RKO (cell line): ENCODE results near the gene UTP4.
A peak's percentile ranks its signal among the peaks of the same experiment; 100 is the strongest.
"Not testable (repeated sequence)": the region's sequence is repeated elsewhere in the genome, so short reads cannot be mapped to it uniquely, and the experiment has no call there.

Experiments used
- DNase-seq: peaks from one replicate; pipeline ENCODE4 v3.0.0-alpha.2; 2016; ENCODE audit warnings: low spot score

Gene UTP4

DNA sequence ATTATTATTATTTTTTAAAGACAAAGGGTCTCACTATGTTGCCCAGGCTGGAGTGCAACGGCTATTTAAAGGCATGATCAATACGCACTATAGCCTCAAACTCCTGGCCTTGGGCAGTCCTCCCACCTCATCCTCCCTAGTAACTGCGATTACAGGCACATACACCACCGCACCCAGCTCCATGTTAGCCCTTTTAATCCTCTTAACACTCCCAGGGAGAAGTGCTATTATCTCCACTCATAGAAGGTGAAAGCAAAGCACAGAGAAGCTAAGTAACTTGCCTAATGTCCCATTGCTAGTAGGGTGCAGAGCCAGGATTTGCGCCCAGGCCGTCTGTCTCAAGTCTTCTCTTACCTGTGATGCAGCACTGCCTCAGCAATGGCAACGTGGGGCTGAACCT lies 22.0 kb upstream of the UTP4 start:
- DNase-seq, result no peak

DNA sequence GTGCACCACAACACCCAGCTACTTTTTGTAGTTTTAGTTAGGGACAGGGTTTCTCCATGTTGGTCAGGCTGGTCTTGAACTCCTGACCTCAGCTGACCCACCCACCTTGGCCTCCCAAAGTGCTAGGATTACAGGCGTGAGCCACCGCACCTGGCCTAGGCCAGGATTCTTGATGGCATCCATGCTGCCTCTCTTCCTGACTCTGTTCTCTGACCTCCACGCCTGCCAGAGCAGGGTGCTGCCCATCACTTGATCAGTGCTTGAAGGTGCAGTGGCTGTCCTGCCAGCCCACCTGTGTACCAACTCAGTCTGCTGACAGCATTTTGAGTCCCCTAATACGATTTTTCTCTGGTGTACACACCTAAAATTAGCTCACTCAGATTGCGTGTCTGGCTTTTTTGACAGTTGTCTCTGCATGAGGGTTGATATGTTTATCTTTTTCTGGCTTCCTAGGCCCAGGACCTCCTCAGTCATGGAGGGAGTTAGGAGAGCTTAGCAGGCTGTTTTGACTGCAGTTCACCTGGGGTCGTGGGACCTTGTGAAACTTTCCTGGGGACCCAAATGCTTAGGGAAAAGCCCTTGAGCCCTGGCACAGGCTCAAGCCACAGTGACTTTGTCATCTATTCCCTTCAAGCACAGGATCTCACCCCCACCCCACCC lies 21.1 kb upstream of the UTP4 start:
- no peak for DNase-seq

DNA sequence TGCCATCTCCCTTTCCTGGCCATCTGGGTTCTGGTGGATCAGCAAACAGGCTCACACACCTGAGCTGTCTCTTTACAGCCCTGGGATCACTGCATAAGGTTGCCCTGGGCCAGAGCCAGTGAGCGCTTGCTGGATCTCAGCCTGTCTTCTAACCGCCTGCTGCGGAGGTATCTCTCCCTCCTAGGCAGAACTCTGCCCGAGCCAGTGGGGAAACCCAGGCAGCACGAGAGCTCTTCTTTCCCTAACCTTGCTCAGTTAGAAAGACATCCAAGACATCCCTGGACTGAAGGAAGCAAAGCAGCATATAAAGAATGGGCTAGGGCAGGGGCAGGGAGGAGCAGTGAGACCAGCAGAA lies 20.6 kb upstream of the UTP4 start:
- no peak for DNase-seq

DNA sequence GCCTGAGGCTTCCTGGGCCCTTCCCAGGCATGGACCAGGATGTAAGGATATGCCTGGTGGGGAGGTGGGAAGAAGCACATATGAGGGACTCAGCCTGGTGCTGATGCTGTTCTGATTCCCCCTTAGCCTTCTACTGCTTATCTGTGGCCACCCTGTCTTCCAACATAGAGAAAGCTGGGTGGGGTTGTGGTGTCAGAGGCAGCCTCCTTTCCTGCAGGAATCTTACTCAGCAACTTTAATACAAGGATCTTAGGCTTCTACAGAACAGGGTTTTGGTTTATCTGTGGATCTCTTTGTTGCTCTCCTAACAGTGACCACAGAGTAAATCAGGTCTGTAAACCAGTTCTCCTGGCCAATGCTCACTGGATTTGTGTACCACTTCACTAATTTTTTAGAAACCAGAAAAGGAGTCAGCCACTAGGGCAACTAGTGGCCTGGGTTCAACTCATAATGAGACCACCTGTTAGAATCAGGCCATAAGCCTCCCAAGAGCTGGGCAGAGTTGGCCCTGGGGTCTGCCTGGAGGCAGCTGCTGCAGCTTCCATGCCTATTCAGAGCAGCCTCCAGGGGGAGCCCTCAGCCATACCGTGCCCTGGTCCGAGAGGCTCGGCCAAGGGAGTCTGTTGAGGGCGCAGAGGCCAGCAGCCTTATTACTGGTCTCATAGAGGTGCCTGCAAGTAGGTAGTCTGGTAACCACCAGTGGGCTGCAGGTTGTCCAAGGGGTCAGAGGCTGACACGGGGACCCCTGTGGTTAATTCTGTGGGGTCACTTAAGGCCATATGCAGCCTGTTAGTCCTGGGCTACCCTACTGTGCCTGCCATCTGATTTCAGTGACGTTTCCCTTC lies 19.9 kb upstream of the UTP4 start:
- peak; percentile 66 for DNase-seq

DNA sequence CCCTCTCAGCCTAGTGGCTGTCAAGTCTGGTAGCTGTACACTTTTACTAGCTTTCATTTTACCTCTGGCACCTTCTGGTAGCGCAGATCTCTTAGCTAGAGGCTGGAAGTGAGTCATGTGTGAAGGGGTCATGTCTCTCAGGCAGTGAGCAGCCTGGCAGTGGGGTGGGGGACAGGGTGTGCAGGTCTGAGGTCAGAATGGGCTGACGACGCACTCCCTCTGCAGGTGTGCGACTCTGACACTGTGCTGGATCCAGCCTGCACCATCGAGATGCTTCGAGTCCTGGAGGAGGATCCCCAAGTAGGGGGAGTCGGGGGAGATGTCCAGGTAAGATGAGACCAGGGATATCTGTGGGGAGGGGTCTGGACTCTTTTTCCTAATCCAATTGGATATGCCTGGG lies 19.2 kb upstream of the UTP4 start:
- no peak for DNase-seq

DNA sequence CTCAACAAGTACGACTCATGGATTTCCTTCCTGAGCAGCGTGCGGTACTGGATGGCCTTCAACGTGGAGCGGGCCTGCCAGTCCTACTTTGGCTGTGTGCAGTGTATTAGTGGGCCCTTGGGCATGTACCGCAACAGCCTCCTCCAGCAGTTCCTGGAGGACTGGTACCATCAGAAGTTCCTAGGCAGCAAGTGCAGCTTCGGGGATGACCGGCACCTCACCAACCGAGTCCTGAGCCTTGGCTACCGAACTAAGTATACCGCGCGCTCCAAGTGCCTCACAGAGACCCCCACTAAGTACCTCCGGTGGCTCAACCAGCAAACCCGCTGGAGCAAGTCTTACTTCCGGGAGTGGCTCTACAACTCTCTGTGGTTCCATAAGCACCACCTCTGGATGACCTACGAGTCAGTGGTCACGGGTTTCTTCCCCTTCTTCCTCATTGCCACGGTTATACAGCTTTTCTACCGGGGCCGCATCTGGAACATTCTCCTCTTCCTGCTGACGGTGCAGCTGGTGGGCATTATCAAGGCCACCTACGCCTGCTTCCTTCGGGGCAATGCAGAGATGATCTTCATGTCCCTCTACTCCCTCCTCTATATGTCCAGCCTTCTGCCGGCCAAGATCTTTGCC lies 18.0 kb upstream of the UTP4 start:
- no peak for DNase-seq

DNA sequence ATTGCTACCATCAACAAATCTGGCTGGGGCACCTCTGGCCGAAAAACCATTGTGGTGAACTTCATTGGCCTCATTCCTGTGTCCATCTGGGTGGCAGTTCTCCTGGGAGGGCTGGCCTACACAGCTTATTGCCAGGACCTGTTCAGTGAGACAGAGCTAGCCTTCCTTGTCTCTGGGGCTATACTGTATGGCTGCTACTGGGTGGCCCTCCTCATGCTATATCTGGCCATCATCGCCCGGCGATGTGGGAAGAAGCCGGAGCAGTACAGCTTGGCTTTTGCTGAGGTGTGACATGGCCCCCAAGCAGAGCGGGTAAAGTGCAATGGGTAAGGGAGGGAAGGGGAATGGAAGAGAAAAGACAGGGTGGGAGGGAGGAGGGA lies 17.5 kb upstream of the UTP4 start:
- DNase-seq, result no peak

DNA sequence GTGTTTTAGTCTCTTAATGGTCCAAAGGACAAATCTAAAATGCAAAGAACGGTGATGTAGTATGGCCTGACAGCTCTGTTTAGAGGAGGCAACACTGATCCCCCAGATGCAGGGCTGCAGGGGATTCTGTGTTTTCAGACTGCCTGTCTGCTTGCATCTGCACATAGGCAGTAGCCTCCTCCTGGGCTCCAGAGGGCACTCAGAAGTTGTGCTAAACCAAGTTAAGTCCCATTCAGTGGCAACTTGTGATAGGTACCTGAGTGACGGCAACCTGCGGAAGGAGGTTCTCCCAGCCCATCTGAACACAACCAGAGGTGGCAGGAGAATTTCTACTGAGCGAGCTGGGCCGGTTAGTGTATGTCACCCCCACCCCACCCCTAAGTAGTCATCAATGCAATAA lies 17.1 kb upstream of the UTP4 start:
- no peak for DNase-seq

DNA sequence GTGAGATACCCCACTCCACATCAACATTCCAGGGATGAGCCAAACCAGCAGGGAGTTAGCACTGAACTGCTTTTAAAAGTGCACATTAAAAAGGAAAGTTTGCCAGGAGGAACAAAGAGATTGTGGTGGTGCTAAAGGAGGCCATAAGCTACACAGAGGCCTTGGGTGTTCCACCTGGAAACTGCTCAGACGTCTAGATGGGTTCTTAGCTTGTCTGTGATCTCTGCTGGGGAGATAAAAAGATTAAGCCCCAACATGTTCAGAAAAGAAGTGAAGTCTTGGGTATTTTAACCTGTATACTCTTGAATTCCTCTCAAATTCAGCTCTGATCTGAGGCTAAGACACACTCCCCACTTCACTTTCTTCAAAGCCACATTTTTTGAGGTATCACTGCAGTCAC lies 16.6 kb upstream of the UTP4 start:
- DNase-seq, result no peak

DNA sequence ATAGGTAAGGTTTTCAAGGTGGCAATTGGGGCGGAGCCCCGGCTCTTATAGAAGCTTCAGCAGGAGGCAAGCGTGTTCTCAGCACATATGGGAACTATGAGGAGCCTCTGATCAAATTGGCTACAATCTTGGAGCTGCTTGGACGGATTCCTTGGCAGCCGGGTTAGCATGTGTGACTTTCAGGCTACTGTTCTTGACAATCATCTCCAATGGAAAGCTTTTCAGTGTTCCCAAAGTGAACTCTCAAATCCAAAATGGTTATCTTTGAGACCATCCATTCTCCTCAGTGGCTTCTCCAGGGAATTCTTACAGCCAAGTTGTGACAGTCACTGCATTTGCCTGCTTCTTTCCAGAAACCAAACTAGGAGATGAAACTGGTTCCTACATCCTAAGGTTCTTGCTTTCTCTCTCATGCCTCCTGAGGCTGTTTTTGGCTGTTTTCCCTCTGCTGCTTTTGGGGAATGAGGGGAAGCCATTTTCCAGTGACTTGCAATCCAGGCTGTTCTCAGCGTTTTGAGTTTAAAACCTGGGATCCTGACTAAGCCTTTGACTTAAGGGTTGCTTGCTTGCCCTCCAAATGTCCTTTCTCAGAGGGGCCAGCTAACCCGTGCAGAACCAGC lies 16.1 kb upstream of the UTP4 start:
- DNase-seq, result no peak

DNA sequence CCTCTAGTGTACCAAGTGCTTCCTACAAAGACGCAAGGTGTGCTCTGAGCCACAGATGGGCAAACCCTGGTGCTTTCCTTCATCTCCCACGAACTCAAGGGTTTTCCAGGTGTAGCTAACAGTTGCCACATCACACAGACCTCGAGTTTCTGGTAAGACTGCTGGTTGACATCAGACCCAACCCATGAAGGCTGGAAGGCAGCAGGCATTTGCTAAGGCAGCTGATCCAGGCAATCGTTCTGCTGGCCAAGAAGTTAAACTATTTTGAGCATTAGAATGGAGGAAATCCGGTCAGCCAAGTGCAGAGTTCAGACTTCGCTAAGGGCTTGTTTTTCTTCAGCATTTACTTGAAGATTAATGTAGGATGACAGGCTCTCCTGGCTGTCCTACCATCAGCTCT lies 15.5 kb upstream of the UTP4 start:
- no peak for DNase-seq

DNA sequence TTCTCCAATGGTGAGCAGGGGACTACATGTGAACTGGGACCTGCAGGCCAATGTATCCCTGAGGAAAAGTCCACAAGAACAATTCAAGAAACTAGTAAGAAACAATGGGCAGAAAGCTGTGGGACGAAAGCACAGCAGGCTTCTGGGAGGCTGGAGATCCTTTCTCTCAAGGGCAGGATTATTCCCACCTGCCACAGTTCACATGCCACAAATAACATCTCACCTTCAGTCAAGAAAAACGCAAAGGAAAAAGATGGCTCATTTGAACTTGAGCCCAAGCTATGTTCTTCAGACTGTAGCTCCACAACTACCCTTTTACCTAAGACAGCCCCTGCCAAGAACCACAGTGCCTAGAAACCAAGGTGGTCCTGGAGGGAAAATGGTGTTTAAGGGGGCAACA lies 14.0 kb upstream of the UTP4 start:
- no peak for DNase-seq

DNA sequence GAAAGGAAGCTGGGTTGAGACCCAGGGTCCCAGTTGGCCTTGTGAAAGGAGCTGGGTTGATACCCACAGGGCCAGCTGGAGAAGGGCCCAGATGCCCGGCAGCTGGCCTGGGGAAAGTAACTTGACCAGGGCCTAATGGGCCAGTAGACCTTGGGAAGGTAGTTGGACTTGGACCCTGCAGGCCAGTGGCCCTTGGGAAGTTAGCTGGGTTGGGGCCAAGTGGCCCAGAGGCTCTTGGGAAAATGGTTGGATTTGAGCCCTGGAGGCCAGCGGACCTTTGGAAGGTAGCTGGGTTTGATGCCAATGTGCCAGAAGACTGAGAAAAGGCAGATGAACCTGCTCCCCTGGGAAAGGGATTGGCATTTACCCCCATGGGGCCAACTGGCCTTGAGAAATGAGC lies 13.5 kb upstream of the UTP4 start:
- DNase-seq, result no peak

DNA sequence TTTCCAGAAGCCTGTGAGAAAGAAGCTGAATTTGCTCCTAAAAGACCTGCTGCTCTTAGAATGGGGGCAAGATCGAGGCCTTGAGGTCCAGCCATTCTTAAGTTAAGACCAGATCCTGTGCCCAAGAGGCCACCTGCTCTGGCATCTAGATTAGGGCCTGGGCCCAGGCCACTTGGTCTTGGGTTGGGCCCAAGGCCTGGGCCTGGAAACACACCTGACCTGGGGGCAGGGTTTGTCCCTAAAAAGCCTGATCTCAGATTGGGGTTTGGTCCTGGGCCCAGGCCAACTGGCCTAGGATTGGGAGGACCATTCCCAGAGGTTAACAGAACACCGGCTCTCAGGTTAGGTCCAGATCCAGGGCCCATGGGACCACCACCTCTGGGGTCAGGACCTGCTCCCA lies 12.9 kb upstream of the UTP4 start:
- DNase-seq, result no peak

DNA sequence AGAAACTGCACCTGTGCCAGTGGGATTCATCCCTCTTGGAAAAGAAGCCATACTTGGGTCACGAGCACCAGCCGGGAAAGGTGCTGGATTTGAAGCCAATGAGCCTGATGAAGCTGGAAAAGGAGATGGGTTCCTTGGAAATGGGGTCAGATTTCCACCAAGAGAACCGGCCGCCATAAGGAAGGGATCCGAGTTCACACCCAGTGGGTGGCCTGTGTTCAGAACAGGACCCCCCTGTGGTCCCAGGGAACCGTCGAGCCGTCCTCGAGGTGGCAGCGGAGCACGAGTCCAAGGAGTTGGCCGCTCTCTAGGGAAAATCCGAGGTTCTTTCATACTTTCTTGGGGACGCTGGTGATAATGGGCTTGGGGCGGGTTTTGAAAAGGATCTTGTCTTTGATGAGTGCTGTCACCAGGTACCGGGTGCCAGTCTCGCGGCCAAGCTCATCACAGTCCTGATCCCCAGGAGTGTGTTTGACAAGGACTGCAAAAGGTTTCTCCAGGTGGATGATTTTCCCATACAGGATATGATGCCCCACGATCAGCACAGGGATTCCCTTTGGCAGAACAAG lies 12.3 kb upstream of the UTP4 start:
- no peak for DNase-seq

DNA sequence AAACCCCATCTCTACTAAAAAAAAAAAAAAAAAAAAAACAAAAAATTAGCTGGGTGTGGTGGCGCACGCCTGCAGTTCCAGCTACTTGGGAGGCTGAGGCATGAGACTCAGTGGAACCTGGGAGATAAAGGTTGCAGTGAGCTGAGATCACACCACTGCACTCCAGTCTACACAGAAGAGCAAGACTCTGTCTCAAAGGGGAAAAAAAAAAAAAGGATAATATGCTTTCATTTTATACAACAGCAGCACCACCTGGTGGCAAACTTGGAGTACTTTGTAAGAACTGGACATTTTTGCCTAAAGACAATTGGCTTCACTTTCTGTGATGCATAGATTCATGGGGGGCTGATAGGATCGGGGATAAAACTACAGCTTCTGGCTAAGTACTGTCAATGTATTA lies 8.5 kb upstream of the UTP4 start:
- peak; percentile 75 for DNase-seq

DNA sequence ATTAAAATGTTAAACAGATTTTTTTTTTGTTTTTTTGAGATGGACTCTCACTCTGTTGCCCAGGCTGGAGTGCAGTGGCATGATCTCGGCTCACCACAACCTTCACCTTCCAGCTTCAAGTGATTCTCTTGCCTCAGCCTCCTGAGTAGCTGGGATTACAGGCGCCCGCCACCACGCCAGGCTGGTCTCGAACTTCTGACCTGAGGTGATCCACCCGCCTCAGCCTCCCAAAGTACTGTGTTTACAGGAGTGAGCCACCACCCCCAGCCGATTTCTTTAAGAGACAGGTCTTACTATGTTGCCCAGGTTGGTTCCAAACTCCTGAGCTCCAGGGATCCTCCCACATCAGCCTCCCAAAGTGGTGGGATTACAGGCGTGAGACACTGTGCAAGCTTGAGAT lies 8.0 kb upstream of the UTP4 start:
- DNase-seq, result not testable (repeated sequence)

DNA sequence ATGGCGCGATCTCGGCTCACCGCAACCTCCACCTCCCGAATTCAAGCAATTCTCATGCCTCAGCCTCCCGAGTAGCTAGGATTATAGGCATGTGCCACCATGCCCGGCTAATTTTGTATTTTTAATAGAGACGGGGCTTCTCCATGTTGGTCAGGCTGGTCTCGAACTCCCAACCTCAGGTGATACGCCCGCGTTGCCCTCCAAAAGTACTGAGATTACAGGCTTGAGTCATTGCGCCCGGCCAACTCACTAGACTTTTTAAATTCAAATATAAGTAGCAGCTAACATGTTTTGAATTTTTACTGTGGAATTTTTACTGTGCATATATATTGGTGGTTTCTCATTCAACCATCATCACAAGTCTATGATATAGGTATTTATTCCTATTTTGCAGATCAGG lies 7.5 kb upstream of the UTP4 start:
- DNase-seq, result not testable (repeated sequence)

DNA sequence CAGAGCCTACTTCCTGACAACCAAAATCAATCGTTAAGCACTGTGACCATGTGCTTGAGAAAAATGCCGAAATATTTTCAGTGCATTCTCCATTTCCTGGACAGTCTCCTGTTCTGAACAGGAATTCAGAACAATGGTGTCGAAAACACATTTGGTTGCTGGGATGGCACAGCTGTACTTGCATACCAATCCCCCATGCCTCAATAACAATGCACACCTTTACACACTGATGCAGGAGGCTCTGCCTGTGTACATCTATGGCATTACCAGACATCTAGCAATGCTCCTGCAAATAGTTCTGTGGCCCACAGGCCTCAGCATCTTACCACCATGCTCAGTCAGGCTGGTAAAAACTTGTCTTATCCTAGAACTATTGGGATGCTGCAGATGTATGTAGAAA lies 6.2 kb upstream of the UTP4 start:
- no peak for DNase-seq

DNA sequence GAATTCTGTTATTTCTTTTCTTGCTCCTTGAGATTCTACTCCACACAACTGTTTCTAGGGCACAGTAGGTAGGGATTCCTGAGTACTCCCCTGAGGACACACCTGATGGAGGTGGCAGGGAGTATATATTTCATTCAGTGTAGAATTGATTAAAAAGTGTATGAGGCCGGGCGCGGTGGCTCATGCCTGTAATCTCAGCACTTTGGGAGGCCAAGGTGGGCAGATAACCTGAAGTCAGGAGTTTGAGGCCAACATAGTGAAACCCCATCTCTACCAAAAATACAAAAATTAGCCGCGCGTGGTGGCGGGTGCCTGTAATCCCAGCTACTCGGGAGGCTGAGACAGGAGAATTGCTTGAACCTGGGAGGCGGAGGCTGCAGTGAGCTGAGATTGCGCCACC lies 5.6 kb upstream of the UTP4 start:
- not testable (repeated sequence) for DNase-seq

DNA sequence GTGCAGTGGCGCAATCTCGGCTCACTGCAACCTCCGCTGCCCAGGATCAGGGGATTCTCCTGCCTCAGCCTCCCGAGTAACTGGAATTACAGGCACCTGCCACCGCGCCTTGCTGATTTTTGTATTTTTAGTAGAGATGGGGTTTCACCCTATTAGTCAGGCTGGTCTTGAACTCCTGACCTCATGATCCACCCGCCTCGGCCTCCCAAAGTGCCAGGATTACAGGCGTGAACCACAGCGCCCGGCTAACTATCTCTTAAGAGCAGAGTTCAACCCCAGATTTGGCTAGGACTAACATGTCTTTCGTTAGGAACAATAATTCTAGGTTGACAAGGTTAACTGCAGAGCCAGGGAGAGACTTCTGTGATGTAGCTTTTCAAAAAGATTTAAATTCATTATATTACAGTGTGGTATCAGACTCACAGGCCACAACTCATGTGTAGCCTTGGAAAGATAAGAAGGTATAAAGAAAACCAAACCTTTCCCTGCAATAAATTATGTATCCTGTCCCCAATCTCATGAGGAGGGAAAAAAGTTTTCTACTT lies 4.4 kb upstream of the UTP4 start:
- DNase-seq, result no peak

DNA sequence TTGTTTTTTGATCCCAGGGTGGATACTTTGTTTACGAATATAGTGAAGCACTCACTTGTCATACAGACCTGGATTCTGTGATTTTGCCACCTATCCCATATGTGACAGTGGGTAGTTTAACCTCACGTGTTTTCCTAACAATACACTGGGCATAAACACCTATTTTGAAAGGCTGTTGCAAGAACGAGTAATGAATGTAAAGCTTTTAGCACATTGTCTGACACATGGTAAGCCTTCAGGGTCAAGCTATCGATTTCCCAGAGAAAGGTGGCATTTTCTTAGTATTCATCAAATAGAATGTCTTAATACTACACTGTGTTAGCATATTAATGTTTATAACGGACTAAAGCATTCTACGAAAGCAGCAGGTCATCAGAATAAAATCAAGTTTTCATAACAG lies 2.0 kb upstream of the UTP4 start:
- DNase-seq, result no peak
